ENCODE results near the gene PRKCQ. TPM values are rescaled to one million over a fixed set of nuclear protein-coding genes. Genes with fewer than 3 reads are reported as not detected.
"Not testable (repeated sequence)": the region's sequence is repeated elsewhere in the genome, so short reads cannot be mapped to it uniquely, and the experiment has no call there.

The PRKCQ gene
- total RNA-seq, 2 donors from 2014 or later: 0.43 TPM; not detected in 1

DNA sequence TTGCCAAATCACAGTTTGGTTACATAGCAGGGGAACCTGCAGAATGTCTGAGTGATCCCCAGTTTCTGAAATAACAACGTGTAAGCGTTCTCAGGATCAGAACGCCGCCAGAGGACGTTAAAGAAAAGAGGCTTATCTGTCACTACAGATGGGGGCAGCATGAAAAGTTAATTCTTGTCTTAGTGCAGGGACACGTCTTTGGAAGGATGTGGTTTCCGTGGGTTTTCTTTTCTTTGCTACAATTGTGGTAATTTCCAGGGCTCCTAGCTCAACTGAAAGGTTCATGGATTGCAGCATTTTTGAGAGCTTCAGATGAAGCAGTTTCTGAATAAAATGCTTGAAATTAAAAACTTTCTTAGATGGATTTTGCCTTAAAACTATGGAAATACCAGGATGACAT is 106.6 kb downstream of the PRKCQ start:
- Histone ChIP-seq H3K4me1 (no peaks in the 10 kb centered on the region), H3K9me3 (no peaks in the 10 kb centered on the region), H3K36me3 (no peaks in the 10 kb centered on the region), H3K4me3 (no peak overlapping the region), H3K27ac (no peak overlapping the region), H3K27me3 (no peaks in the 10 kb centered on the region)
- DNase-seq (ENCODE audit: low spot score): no peak
- TF ChIP-seq, protein P1, sequence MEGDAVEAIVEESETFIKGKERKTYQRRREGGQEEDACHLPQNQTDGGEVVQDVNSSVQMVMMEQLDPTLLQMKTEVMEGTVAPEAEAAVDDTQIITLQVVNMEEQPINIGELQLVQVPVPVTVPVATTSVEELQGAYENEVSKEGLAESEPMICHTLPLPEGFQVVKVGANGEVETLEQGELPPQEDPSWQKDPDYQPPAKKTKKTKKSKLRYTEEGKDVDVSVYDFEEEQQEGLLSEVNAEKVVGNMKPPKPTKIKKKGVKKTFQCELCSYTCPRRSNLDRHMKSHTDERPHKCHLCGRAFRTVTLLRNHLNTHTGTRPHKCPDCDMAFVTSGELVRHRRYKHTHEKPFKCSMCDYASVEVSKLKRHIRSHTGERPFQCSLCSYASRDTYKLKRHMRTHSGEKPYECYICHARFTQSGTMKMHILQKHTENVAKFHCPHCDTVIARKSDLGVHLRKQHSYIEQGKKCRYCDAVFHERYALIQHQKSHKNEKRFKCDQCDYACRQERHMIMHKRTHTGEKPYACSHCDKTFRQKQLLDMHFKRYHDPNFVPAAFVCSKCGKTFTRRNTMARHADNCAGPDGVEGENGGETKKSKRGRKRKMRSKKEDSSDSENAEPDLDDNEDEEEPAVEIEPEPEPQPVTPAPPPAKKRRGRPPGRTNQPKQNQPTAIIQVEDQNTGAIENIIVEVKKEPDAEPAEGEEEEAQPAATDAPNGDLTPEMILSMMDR (IDR thresholded peaks at IDR 0.05): no peak

DNA sequence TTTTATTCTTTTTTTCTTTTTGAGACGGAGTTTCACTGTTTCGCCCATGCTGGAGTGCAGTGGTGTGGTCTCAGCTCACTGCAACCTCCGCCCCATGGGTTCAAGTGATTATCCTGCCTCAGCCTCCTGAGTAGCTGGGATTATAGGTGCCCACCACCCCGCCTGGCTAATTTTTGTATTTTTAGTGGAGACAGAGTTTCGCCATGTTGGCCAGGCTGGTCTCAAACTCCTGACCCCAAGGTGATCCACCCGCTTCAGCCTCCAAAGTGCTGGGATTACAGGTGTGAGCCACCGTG is 107.4 kb downstream of the PRKCQ start:
- not testable (repeated sequence) for H3K36me3 ChIP-seq; H3K27ac ChIP-seq; H3K9me3 ChIP-seq; H3K4me1 ChIP-seq; DNase-seq (ENCODE audit: low spot score); H3K27me3 ChIP-seq; H3K4me3 ChIP-seq

DNA sequence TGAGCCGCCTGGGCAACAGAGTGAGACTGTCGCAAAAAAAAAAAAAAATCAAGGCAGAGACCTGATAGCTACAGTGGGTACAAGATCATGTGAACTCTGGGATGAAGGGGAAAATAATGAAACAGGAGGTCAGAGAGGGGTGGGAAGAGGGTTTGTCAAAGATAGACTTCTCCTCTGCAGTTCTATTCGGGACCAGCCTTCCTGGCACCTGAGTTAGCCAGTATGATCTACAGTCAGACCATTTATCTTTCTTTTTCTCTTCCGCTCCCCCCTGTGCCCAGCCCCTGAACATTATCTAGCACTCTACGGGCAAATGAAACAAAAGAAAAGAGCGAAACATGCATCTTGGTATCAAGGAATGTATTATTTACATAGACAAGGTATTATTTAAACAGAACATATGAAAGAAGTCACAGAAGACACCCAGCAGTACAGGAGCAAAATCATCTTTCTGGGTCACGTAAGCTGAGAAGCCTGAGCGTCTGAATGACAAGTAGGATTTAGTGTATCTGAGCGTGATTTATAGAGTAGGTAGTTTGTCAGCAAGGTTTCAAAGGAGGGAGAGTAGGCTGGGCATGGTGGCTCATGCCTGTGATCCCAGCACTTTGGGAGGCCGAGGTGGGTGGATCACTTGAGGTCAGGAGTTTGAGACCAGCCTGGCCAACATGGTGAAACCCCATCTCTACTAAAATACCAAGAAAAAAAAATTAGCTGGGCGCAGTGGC is 109.0 kb downstream of the PRKCQ start:
- H3K27ac ChIP-seq: no peak overlapping the region

DNA sequence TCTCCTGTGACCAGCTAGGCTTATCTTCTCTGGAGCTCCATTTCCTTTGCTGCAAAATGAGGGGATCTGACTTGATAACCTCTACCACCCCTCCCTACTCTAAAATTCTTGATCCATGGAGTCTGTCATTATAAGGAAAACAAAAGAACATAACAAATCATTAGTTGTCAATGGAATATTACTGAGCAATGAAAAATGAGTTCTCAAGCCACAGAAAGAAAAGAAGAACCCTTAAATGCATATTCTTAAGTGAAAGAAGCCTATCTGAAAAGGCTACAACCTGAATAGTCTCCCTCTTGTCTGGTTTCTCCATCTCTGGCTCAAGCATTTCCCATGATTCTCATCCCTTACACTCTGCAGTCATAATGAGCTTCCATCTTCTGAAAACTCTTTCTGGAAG is 110.4 kb downstream of the PRKCQ start:
- TF ChIP-seq, protein P1 (IDR thresholded peaks at IDR 0.05): no peak
- DNase-seq (ENCODE audit: low spot score): no peak
- Histone ChIP-seq H3K27me3 (no peaks in the 10 kb centered on the region), H3K36me3 (no peaks in the 10 kb centered on the region), H3K4me1 (no peaks in the 10 kb centered on the region), H3K9me3 (no peaks in the 10 kb centered on the region), H3K4me3 (no peak overlapping the region), H3K27ac (no peak overlapping the region)

More for the DNA sequence above, 109.0 kb downstream of the PRKCQ start:
- Histone ChIP-seq H3K4me3 (no peak overlapping the region), H3K27me3 (no peaks in the 10 kb centered on the region), H3K9me3 (no peaks in the 10 kb centered on the region), H3K4me1 (no peaks in the 10 kb centered on the region), H3K36me3 (no peaks in the 10 kb centered on the region)
- DNase-seq (ENCODE audit: low spot score): no peak
- TF ChIP-seq, protein P1 (IDR thresholded peaks at IDR 0.05): no peak

DNA sequence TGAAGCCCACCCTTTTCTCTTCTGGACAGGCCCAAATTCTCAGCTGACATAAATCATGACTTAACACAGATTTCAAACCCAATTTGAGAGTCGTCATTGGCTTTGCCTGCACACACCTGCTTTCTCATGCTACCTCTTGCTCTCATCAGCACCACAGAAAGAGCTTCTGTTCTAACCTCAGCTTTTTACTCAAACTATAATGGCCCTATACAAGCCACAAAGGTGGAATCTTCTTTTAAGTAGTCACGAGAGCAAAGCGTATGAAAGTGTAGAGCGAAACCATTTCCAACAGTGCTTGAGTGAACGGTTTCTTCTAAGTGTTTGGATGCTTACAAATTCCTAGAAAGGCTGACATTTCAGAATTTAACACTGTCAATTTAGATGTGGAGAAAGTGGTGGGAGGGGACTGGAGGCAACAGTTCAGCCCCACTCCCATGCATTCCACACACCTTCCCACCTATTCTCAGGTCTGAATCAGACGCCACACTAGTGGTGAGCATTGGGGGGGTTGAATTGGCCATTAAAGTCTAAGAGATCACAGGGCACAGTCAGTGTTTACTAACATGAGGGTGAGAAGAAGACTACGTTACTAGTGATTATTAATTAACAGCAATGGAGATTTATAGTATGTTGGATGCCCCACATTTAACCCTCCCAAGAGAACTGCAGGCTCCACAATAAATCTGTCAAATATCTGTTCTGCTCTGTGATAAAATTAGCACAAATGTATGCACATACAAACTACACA is 114.0 kb downstream of the PRKCQ start:
- Histone ChIP-seq H3K9me3 (no peaks in the 10 kb centered on the region), H3K27ac (no peak overlapping the region), H3K36me3 (no peaks in the 10 kb centered on the region), H3K4me3 (no peak overlapping the region), H3K27me3 (no peaks in the 10 kb centered on the region), H3K4me1 (no peaks in the 10 kb centered on the region)
- no peak for DNase-seq (ENCODE audit: low spot score)
- TF ChIP-seq, protein P1 (IDR thresholded peaks at IDR 0.05): no peak

DNA sequence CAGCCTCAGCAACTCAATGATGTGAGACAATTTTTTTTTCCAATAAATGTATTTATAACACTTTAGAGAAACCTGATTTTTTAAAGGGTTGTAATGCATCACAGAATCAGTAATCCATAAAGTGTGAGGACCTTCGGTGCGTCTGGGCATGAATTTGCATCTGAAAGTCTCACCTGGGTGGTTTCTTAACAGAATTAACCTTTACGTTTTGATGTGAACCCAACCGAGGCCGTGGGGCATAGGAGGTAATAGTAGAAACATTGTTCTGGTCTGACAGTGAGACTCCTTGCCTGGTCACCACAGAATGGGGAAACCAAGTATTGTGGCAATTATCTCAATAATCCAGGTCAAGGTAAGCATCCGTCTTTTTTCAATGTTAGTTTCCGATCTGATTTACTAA is 114.6 kb downstream of the PRKCQ start:
- Histone ChIP-seq H3K4me3 (no peak overlapping the region), H3K4me1 (no peaks in the 10 kb centered on the region), H3K27ac (no peak overlapping the region), H3K27me3 (no peaks in the 10 kb centered on the region), H3K36me3 (no peaks in the 10 kb centered on the region), H3K9me3 (no peaks in the 10 kb centered on the region)
- TF ChIP-seq, protein P1 (IDR thresholded peaks at IDR 0.05): no peak
- no peak for DNase-seq (ENCODE audit: low spot score)

Data from right atrium auricular region (tissue), 2 donors.